Activated naive CD4-positive, alpha-beta T cell treated with anti-CD3 and anti-CD28 coated beads for 36 hours (primary cell): ENCODE measurements around the gene COL4A1. TPM values are rescaled to one million over a fixed set of nuclear protein-coding genes. Genes with fewer than 3 reads are reported as not detected.

ENCODE experiments used
- CTCF ChIA-PET: fragments of 350-600 bp; sonication (Branson Sonifier 250); formaldehyde crosslinking; loops from one replicate; lab custom pipeline; 2021; ENCODE audit warnings: antibody characterized with exemption; lab: Charles Lee
- DNase-seq: peaks from one replicate; pipeline ENCODE4 v3.0.0-alpha.2; 2020
- H3K27ac Mint-ChIP-seq: one replicate; pipeline ENCODE4 v1.8.0; 2021; ENCODE audit warnings: mild to moderate bottlenecking, mixed read lengths
- H3K27me3 Mint-ChIP-seq: one replicate; pipeline ENCODE4 v1.8.0; 2021; ENCODE audit warnings: low read depth, mixed read lengths
- H3K36me3 Mint-ChIP-seq: one replicate; pipeline ENCODE4 v1.8.0; 2021; ENCODE audit warnings: low read depth, mixed read lengths
- H3K4me1 Mint-ChIP-seq: one replicate; pipeline ENCODE4 v1.8.0; 2021; ENCODE audit warnings: low read depth, mixed read lengths
- H3K4me3 Mint-ChIP-seq: one replicate; pipeline ENCODE4 v1.8.0; 2021; ENCODE audit warnings: mild to moderate bottlenecking, moderate library complexity, mixed read lengths
- H3K9me3 Mint-ChIP-seq: one replicate; pipeline ENCODE4 v1.8.0; 2021; ENCODE audit warnings: mixed read lengths
- intact Hi-C: fragments of 100-400 bp; cut with micrococcal nuclease; formaldehyde crosslinking; loops from one replicate; pipeline ENCODE4 v1.15.1; 2023
- total RNA-seq, 2 experiments: library from RNA; stranded (reverse); gene quantifications; one replicate each; pipeline ENCODE4 v1.2.3, GENCODE V29; 2021

COL4A1 gene
- total RNA-seq, 2 experiments from 2014 or later, result 0.07 TPM; not detected in 1

DNA sequence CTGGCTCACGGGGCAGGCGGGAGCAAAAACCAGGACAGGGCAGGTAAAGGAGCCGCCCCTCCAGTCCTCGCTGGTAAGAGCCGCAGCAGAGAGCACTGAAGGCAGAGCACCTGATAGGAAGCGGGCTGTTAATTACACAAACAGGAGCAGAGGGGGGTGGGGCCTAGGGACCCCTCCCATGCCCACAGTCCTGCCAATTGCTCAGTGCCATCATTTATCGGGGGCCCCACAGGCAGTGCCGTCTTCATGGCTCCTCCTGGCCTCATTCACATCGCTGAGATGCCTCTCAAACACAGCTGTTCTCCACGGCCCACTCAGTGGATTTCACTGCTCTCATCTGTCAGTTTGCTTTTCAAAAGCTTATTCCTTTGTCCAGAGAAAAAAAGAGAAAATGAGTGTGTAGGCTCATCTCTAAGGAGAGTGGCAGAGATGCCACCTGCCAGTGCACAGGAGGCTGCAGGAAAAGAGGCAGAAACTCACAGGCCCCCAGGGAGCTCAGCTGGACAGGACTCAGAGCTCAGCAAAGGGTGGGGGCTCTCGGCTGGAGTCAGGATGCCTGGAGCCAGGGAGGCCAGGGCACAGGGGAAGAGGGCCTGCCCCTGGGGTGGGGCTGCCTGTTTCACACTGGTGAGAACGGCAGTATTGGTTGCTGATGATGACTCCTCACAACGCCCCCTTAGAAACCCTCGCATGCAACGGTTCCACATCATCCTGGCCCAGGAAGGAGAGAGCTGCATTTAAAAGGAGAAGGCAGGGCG lies 174.6 kb downstream of the COL4A1 start:
- H3K27me3 Mint-ChIP-seq, result peaks cover 28% of the 10 kb centered on the region
- intact Hi-C loops, result no loop called here
- H3K36me3 Mint-ChIP-seq, result no peaks in the 10 kb centered on the region
- H3K27ac Mint-ChIP-seq, result no peak overlapping the region
- peaks cover 4% of the 10 kb centered on the region for H3K4me1 Mint-ChIP-seq
- no peak for DNase-seq
- no peaks in the 10 kb centered on the region for H3K9me3 Mint-ChIP-seq
- CTCF ChIA-PET, result interaction anchor here (1.1 to 1.2 kb wide), 2 partner anchors 16 to 323 kb away, joined by 3 read pairs; no protein-coding TSS in a partner anchor
- no peak overlapping the region for H3K4me3 Mint-ChIP-seq

DNA sequence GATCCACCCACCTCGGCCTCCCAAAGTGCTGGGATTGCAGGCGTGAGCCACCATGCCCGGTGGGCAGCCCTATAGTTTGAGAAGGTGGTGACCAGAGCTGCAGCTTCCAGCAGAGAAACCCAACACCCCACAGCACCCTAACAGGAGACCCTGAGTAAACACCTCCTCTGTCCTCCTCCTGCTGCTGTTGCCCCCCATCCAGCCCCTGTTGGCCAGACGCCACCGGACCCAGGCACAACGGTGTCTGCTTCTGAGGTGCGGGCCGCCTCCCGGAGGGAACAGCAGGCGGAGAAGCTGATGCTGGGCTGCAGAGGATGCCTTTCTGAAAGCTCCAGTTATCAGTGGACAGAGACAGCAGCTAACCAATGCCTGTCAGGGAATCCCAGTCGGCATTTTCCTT lies 175.5 kb downstream of the COL4A1 start:
- Mint-ChIP-seq H3K27me3 (peaks cover 34% of the 10 kb centered on the region), H3K4me1 (no peaks in the 10 kb centered on the region), H3K4me3 (no peak overlapping the region), H3K27ac (no peak overlapping the region), H3K36me3 (no peaks in the 10 kb centered on the region), H3K9me3 (no peaks in the 10 kb centered on the region)
- DNase-seq, result no peak
- CTCF ChIA-PET, result interaction anchor here (0.7 to 1.2 kb wide), 2 partner anchors 15 to 217 kb away, joined by 3 read pairs; no protein-coding TSS in a partner anchor
- intact Hi-C loops, result no loop called here

DNA sequence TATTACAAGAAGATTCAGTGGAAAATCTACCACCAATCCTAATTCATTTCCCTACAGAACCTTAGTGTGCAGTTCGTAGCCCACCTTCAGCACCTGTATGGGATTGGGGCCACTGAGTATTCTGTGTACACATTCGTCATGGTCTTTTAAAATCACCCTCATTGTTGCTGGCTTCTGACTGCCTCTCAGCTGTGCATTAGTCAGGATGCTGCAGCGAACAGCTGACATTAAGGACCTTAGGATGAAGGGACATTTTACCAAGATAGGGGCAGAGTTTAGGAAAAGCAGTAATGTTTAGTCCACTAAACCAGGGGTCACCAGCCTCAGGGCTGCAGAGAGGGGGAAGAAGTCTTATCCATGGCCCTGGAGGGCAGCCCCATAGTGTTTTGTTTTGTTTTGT lies 176.5 kb downstream of the COL4A1 start:
- no peak overlapping the region for H3K4me3 Mint-ChIP-seq
- H3K27ac Mint-ChIP-seq, result no peak overlapping the region
- no peaks in the 10 kb centered on the region for H3K9me3 Mint-ChIP-seq
- DNase-seq, result no peak
- CTCF ChIA-PET, result no interaction called here
- no peaks in the 10 kb centered on the region for H3K4me1 Mint-ChIP-seq
- intact Hi-C loops, result no loop called here
- H3K27me3 Mint-ChIP-seq, result peaks cover 37% of the 10 kb centered on the region
- H3K36me3 Mint-ChIP-seq, result no peaks in the 10 kb centered on the region

DNA sequence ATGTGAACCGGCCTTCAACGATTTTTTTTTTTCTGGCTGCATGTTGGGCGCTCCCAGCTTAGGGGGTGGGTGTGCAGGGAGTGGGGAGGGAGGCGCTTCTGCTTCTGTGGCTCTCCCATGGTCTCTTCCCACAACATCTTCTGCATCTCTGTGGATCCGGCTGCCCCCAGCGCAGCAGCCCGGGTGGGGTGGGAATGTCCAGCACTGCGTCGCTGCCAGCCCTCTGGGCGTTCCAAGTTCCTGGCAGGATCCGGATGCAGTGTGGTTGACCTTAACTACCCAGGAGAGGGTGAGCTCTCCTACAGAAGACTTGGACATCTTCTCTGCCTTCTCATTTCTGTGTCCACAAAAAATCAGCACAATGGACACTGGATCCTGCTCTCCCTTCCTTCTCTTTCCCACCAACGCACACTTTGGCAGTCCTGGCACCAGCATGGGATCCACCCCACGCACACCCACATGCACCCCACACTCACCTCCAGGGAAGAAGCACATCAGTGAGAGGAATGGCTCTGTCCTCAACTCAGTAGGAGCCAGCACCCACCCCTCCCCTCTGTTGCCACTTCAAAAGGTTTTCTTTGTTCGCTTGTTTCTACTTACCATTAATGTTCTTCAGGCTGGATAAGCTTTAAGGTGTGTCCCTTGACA lies 177.3 kb downstream of the COL4A1 start:
- CTCF ChIA-PET, result no interaction called here
- Mint-ChIP-seq H3K4me3 (no peak overlapping the region), H3K4me1 (no peaks in the 10 kb centered on the region), H3K27ac (no peak overlapping the region), H3K27me3 (peaks cover 37% of the 10 kb centered on the region), H3K9me3 (no peaks in the 10 kb centered on the region), H3K36me3 (no peaks in the 10 kb centered on the region)
- no peak for DNase-seq
- intact Hi-C loops, result no loop called here

DNA sequence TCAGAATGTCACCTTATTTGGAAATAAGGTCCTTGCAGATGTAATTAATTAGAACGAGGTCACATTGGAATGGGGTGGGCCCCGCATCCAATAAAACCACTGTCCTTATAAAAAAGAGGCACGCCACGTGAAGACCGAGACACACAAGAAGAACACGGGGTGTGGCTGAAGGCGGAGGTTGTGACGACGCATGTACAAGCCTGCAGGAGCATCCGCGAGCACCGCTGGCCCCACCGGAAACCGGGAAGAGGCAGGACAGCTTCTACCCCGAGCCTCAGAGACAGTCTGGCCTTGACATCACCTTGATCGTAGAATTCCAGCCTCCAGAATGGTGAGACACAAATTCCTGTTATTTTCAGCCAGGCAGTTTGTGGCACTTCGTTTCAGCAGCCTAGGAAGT lies 177.9 kb downstream of the COL4A1 start:
- DNase-seq, result no peak
- Mint-ChIP-seq H3K27me3 (peaks cover 37% of the 10 kb centered on the region), H3K4me3 (no peak overlapping the region), H3K4me1 (no peaks in the 10 kb centered on the region), H3K9me3 (no peaks in the 10 kb centered on the region), H3K36me3 (no peaks in the 10 kb centered on the region), H3K27ac (no peak overlapping the region)
- intact Hi-C loops, result no loop called here
- CTCF ChIA-PET, result no interaction called here

DNA sequence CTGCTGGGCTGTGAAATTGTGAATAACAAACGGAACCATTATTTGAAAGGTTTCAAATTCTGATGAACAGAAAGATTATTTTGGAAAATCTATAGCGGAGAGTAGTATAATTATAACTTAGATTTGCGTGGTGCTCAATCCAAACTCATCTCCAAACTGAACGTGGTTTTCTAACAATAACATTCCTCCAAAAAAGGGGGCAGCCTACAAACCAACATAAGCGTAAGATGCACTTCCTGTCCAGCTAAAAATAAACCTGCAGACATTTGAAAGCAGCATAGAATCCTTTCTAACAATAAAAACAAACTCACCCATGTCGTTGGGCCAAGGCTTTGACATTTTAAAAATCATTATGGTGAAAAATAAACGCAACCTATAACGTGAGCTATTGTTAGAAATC lies 178.4 kb downstream of the COL4A1 start:
- no peak overlapping the region for H3K4me3 Mint-ChIP-seq
- intact Hi-C loops, result no loop called here
- no peak for DNase-seq
- no peak overlapping the region for H3K27ac Mint-ChIP-seq
- H3K9me3 Mint-ChIP-seq, result no peaks in the 10 kb centered on the region
- no peaks in the 10 kb centered on the region for H3K4me1 Mint-ChIP-seq
- no peaks in the 10 kb centered on the region for H3K36me3 Mint-ChIP-seq
- CTCF ChIA-PET, result no interaction called here
- H3K27me3 Mint-ChIP-seq, result peaks cover 40% of the 10 kb centered on the region

DNA sequence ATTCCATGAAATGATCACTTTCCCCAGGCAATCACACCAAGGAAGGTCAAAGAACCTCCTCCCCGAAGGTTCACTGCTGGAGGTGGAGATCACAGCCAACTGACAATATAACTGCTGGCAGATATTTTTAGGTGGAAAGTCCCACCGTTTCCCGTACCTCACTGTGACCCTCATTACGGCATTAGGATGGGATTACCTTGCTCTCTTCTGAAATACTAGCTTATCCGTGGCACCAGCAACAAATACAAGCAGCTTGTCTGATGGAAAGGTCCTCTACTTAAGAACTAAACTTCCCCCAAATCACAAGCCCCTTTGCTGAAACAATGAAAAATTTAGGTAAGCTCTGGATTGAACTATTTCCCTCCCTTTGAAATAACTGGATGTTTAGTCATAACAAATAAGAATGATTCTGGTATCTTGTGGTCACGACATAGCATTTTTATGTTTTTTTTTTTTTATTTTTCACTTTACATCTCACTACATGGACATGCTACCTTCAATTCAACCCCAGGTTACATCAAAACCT lies 178.9 kb downstream of the COL4A1 start:
- CTCF ChIA-PET, result no interaction called here
- DNase-seq, result no peak
- no peak overlapping the region for H3K27ac Mint-ChIP-seq
- intact Hi-C loops, result no loop called here
- peaks cover 43% of the 10 kb centered on the region for H3K27me3 Mint-ChIP-seq
- no peak overlapping the region for H3K4me3 Mint-ChIP-seq
- no peaks in the 10 kb centered on the region for H3K9me3 Mint-ChIP-seq
- H3K4me1 Mint-ChIP-seq, result no peaks in the 10 kb centered on the region
- no peaks in the 10 kb centered on the region for H3K36me3 Mint-ChIP-seq

DNA sequence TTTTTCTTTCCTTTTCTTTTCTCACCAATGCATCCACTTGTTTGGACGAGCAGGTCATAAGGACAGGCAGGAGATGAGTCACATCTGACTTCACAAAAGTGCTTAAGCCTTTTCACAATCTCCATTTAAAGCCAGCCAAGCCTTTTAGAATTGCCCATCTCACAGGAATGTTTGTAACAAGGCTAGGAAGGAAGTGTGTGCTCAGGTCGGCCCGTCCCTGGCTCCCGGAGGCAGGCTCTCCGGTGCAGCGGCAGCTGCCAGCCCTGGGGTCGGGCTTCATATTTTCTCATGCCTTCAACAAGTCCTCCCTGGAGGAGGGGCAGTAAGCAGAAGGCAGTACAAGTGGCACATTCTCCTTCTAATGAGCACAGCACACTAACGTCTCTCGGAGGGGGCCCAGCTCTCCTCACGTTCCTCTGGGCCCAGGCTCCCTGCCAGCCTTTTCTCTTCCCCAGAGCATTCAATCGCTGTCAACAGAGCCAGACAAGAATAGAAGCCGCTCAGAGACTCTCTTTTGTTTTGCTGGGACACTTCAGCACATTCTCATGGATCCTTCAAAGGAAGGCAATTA lies 180.5 kb downstream of the COL4A1 start:
- Mint-ChIP-seq H3K36me3 (no peaks in the 10 kb centered on the region), H3K4me3 (no peak overlapping the region), H3K4me1 (no peaks in the 10 kb centered on the region), H3K9me3 (no peaks in the 10 kb centered on the region), H3K27ac (no peak overlapping the region), H3K27me3 (peaks cover 46% of the 10 kb centered on the region)
- intact Hi-C loops, result no loop called here
- CTCF ChIA-PET, result no interaction called here
- DNase-seq, result no peak

DNA sequence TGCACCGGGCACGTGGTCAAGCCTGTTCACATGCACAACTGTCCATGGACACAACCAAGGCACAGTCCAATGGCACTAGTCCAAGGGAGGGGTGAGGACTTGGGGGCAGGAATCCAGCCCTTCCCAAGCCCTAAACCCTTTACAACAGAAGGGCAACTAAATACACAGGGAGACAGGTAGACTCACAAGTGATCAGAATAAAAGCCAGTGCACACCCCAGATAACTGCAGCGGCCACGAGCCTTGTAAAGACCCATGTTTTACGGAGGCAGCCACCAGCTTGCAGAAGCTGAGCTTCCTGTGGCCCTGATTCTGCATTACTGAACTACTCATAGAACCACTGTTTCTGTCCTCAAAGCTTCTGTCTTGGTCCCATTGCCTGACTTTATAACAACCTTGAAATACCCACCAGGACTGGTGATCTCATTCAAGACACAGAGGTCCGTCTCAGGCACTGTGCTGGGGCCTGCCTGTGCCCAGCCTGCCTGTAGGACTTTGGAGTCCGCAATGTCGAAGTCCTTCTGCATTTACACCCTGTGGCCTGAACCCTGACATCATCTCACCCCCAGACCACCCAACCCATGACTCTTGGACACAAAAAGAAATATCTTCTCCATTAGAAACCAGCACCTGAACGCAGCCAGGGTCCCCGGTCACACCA lies 181.2 kb downstream of the COL4A1 start:
- no peak overlapping the region for H3K4me3 Mint-ChIP-seq
- CTCF ChIA-PET, result no interaction called here
- peaks cover 45% of the 10 kb centered on the region for H3K27me3 Mint-ChIP-seq
- no peak for DNase-seq
- intact Hi-C loops, result no loop called here
- H3K9me3 Mint-ChIP-seq, result no peaks in the 10 kb centered on the region
- H3K27ac Mint-ChIP-seq, result no peak overlapping the region
- no peaks in the 10 kb centered on the region for H3K36me3 Mint-ChIP-seq
- H3K4me1 Mint-ChIP-seq, result no peaks in the 10 kb centered on the region

DNA sequence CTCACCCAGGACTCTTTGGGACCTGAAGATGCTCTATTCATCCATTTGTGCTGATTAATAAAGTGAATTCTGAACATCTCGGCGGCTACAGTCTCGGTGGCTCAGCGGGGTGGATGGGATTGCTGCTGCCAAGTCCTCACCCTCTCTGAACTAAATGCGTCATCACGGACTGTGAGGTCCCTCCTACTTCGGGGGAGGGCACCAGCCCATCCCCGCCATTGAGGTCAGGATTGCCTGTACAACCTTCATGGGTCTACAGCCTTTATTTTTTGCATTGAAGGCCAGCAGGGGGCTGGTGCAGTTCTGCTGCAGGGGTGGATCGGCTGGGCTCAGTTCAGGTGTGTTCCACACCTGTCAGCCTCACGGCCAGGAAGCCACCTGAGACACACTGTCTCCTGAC lies 181.8 kb downstream of the COL4A1 start:
- DNase-seq, result no peak
- CTCF ChIA-PET, result no interaction called here
- Mint-ChIP-seq H3K4me1 (no peaks in the 10 kb centered on the region), H3K9me3 (no peaks in the 10 kb centered on the region), H3K27me3 (peaks cover 47% of the 10 kb centered on the region), H3K27ac (no peak overlapping the region), H3K4me3 (no peak overlapping the region), H3K36me3 (no peaks in the 10 kb centered on the region)
- intact Hi-C loops, result no loop called here

DNA sequence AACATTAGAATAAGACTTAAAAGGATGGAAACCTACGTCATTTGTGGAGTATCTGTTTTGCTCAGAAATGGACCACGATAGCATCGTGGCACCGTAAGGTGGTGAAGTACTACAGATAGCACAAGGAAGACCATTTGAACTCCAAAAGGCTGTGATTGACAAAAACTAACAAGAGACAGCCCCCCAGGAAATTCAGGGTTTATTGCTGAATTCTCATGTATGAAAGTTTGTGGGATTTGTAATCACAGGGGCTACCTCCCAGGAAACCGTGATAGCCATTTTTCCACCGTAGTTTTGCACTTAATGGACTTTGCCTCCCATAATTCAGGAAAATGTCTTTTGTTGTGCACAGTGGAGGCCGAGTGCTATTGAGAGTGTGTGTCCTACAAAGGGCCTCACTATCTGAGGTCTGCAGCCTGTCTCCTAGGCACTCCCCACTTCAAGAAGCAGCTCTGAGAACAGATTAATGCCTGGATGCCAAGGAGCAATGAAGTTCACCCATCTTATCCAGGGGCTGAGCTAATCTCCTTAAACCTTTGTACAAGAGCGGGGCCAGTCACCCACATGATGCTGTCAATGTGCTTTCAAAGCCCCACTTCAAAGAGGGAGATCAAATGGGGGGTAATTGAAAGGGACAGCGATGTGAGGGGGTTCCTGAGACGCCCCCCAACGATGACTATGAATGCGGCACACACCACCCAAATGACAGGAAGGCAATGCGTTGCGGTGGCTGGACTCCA lies 182.6 kb downstream of the COL4A1 start:
- H3K9me3 Mint-ChIP-seq, result no peaks in the 10 kb centered on the region
- no peak for DNase-seq
- no peak overlapping the region for H3K27ac Mint-ChIP-seq
- CTCF ChIA-PET, result no interaction called here
- H3K27me3 Mint-ChIP-seq, result peaks cover 45% of the 10 kb centered on the region
- no peaks in the 10 kb centered on the region for H3K36me3 Mint-ChIP-seq
- intact Hi-C loops, result no loop called here
- H3K4me3 Mint-ChIP-seq, result no peak overlapping the region
- no peaks in the 10 kb centered on the region for H3K4me1 Mint-ChIP-seq
